ENCODE results near the gene HOXA9. TPM values are rescaled to one million over a fixed set of nuclear protein-coding genes. Genes with fewer than 3 reads are reported as not detected.

The HOXA9 gene
- total and polyA plus RNA-seq, 3 donors from 2014 or later: 0.25 to 1.0 (median 0.39) TPM

GRCh38 chr7:27129729-27130539, 35.4 kb downstream of the HOXA9 start:
- no peaks in the 10 kb centered on the region for H3K27me3 ChIP-seq
- no peaks in the 10 kb centered on the region for H3K4me1 ChIP-seq
- H3K4me3 ChIP-seq: peak overlapping the region; percentile 57 to 75
- no peak for TF ChIP-seq POLR2A (IDR thresholded peaks at IDR 0.05)
- TF ChIP-seq CTCF (IDR thresholded peaks at IDR 0.05): no peak
- DNase-seq: peak; percentile 14
- H3K9me3 ChIP-seq: no peaks in the 10 kb centered on the region
- no peaks in the 10 kb centered on the region for H3K36me3 ChIP-seq (ENCODE audit: low read depth, missing control alignments)
- intact Hi-C loops (cut with DNase I; ENCODE audit: low total_unique reads): no loop called here
- no peak overlapping the region for H3K27ac ChIP-seq
- WGBS, 2 donors: 6 to 20% methylated on average over 10 to 46 of the region's 72 CpGs

GRCh38 chr7:27128776-27129728, 36.3 kb downstream of the HOXA9 start:
- intact Hi-C loops (cut with DNase I; ENCODE audit: low total_unique reads): no loop called here
- no peak for DNase-seq
- TF ChIP-seq CTCF (IDR thresholded peaks at IDR 0.05) (no peak), POLR2A (IDR thresholded peaks at IDR 0.05) (no peak)
- Histone ChIP-seq H3K4me1 (no peaks in the 10 kb centered on the region), H3K27ac (no peak overlapping the region), H3K4me3 (peak overlapping the region in 1 of 2 donors; percentile 45), H3K36me3 (ENCODE audit: low read depth, missing control alignments) (no peaks in the 10 kb centered on the region), H3K9me3 (no peaks in the 10 kb centered on the region), H3K27me3 (no peaks in the 10 kb centered on the region)
- WGBS, 2 donors: 29 to 34% methylated on average over 23 to 28 of the region's 28 CpGs

GRCh38 chr7:27128034-27128433, 37.3 kb downstream of the HOXA9 start:
- WGBS, 2 donors: 47 to 57% methylated on average over 2 of the region's 2 CpGs
- Histone ChIP-seq H3K4me1 (no peaks in the 10 kb centered on the region), H3K27ac (no peak overlapping the region)

More at GRCh38 chr7:27128034-27128433, 37.3 kb downstream of the HOXA9 start:
- TF ChIP-seq CTCF (IDR thresholded peaks at IDR 0.05) (no peak), POLR2A (IDR thresholded peaks at IDR 0.05) (no peak)
- Histone ChIP-seq H3K9me3 (no peaks in the 10 kb centered on the region), H3K27me3 (no peaks in the 10 kb centered on the region), H3K4me3 (no peak overlapping the region), H3K36me3 (ENCODE audit: low read depth, missing control alignments) (no peaks in the 10 kb centered on the region)
- no peak for DNase-seq
- intact Hi-C loops (cut with DNase I; ENCODE audit: low total_unique reads): no loop called here

All from testis (tissue), 3 donors.